CD4-positive, alpha-beta T cell treated with Interferon gamma for 1 hour (primary cell): ENCODE results near the gene TASL.
"Not testable (repeated sequence)": the region's sequence is repeated elsewhere in the genome, so short reads cannot be mapped to it uniquely, and the experiment has no call there.

Experiments used
- DNase-seq: peaks from one replicate; pipeline ENCODE4 v3.0.0-alpha.2; 2020

TASL gene

DNA sequence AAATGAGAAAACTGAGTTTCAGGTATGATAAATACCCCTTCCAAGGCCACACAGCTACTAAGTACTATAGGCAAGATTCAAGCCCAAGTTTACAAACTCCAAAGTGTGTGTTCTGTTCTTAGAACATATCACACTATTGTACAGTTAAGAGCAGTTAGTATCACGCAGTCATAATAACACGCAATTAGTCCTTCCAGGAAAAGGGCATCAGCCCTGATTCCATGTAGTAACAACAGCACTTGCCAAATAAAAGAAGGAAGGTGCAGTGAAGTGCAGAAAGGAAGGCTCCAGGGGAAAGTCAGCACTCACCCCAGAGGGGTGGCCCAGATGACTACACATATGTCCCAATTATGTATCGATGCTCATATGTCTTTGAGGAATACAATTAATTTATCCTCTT lies 4.4 kb downstream of the TASL start:
- DNase-seq, result no peak

DNA sequence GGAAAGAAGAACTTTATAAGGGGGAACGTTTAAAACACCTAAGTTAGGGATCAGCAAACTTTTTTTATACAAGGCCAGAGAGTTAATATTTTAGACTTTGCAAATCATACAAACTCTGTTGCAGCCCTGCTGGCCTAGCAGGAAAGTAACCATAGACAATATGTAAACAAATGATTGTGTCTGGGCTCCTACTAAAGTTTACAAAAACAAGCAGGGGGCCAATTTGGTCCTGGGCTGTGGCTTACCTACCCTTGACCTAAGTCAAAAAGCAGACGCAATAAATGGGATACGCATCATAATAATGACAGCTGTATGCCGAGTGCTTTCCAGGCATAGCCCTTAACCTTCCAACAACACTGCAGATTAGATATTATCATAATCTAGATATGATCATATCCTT lies 4.9 kb downstream of the TASL start:
- no peak for DNase-seq

DNA sequence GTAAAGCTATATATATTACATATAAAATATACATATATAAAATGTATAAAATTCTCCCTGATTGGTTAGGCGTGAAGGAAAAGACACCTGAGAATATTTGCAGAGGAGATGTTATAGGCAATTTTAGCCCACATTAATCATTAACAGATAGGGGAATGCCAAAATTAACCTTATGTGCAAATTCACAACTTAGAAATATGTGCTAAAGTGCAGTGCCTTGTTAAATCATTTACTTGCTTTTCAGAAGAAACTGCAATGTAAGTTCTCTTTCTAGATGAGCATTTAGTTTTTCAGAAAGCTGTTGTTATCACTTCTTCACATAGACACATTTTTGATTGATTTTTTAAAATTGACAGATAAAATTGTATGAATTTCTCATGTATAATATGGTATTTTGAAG lies 5.6 kb downstream of the TASL start:
- DNase-seq, result no peak

DNA sequence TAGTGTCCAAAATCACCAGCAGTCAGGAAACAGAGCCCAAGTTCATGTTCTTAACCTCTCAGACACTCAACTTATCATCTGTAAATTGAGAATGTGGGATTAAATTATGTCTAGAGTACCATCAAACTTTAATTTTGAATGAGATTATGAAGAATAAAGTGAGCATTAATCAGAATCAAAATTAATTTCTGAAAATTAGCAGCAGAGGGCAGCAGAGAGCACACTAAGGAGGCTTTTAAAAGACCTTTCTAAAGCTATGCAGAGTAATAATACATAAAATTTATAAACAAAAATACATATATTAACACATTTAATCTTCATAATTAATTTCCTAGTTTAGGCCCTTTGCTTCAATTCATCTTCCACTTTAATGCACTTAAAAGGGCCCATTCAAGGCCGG lies 7.1 kb downstream of the TASL start:
- no peak for DNase-seq

DNA sequence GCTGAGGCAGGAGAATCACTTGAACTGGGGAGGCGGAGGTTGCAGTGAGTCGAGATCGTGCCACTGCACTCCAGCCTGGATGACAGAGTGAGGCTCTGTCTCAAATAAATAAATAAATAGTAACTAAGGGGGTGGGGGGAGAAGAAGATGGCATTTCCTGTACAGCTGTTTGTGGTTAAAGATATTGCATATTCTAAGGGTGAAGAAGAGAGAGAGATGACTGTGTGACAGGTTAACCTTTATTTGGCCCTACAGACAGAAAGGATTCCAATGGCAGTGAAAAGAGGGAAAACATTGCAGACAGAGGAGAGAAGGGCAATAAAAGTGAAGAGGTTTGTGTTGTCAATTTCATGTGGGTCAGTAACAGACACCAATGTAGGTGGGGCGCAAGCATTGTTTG lies 9.4 kb downstream of the TASL start:
- peak; percentile 29 for DNase-seq

DNA sequence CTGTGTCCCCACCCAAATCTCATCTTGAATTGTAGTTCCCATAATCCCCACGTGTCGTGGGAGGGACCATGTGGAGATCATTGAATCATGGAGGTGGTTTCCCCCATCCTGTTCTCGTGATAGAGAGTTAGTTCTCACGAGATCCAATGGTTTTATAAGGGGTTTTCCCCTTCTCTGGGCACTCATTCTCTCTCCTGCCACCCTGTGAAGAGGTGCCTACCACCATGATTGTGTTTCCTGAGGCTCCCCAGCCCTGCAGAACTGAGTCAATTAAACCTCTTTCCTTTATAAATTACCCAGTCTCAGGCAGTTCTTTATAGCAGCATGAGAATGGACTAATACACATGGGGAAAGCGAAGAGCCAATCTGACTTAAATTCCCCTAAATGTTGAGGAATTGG lies 14.5 kb downstream of the TASL start:
- DNase-seq, result not testable (repeated sequence)

DNA sequence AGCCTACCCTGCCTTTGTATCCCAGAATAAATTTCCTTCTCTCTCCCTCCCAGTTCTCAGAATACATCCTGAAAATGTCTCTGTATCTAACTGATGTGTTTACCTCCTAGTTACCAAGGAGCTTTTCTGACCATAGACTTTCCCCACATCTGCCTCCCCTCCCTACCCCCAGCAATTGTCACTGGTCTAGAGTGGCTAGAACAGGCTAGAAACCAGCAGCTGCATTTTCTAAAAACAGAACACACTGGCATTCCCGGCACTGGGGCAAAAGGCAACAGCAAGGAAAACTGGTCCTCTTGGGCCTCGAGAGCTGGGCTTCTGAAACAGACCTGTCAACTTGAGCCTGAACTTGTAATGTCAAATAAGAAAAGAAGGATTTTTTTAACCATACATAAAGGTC lies 16.4 kb downstream of the TASL start:
- DNase-seq, result no peak

DNA sequence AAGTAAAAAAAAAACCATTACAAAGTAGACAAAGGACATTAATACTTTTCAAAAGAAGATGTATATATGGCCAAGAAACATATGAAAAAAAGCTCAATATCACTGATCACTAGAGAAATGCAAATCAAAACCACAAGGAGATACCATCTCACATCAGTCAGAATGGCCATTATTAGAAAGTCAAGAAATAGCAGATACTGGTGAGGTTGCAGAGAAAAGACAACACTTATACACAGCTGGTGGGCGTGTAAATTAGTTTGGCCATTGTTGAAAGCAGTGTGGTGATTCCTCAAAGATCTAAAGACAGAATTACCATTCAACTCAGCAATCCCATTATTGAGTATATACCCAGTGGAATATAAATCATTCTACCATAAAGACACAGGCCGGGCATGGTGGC lies 39.3 kb downstream of the TASL start:
- DNase-seq, result no peak

DNA sequence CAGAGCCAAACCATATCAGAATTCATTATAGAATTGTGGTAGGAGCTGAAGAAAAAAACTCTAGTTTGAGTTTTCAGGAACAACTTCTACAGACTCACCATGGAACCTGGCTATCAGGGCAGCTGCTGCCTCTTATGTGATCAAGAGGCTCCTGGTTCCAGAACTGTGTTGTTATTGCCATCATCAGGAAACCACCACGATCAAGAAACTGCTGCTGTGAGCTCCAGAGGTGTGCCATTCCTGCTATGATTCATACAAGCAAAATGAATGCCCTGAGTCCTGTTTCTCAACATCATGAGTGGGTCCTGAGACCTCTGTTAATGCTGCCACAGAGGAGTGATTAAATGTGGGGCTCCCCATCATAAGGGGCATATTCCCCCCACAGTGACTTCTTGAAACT lies 43.7 kb downstream of the TASL start:
- no peak for DNase-seq

DNA sequence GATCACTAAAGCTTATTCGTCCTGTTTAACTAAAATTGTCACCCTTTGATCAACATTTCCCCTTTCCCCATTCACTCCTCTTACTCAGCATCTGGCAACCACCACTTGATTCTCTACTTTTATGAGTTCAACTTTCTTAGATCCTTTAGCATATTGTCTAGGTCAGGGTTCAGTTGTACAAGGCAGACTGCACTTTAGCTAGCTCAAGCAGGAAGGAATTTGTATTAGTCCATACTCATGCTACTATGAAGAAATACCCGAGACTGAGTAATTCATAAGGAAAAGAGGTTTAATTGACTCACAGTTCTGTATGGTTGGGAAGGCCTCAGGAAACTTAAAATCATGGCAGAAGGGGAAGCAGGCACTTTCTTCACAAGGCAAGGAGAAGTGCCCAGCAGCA lies 44.3 kb downstream of the TASL start:
- no peak for DNase-seq

DNA sequence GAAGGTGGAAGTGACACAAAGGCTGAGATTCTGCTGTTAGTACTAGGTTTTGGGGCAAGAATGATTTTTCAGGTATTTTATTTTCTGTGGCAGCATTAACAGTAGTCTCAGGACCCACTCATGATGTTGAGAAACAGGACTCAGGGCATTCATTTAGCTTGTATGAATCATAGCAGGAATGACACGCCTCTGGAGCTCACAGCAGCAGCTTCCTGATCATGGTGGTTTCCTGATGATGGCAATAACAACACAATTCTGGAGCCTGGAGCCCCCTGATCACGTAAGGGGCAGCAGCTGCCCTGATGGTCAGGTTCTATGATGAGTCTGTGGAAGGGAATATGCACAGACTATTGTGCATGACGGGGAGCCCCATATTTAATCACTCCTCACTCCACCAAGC lies 47.0 kb downstream of the TASL start:
- DNase-seq, result no peak

DNA sequence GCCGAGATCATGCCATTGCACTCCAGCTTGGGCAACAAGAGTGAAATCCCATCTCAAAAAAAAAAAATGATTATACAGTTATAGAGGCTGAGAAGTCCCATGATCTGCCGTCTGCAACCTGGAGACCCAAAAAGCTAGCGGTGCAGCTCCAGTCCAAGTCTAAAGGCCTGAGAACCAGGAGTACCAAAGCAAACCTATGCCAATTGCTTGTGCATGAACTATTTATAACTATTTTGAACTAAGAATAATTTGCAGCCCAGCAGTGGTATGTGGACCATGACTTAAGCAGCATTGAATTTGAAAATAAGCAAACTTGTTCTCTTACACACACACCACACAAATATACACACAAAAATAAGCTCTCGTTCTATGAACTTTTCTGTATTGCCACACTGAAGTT lies 51.8 kb downstream of the TASL start:
- no peak for DNase-seq

DNA sequence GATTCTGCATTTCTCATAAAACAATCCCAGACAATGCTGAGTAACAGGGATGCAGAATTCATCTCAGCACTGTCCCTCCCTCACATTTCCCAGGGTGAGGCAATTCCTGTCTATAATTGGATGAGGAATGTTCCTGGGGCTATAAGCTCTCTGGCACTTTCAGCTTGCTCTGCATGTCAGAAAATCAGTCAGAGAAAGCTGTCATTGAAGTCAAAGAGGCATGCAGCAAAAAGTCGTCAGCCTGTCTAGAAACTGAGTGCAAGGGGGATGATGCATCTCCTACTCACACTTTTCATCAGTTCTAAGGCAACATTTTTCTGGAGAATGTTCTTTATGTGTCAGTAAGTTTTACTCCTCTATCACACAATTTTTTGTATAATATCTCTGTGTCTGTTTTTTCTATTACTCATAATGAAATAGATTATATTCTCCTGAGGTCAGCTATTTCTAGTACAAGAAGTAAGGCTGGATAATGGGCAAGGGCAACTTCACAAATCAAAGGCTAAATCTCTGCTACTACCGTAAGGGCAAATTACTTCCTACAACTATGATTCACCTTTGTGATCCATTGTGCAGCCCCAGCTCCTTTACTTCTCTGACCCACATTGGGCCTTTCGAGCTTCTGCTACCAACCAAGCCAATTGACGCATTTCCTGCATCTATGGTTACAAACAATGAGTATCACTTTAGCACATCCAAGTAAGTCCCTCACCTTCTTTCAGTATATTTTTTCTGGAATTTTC lies 56.0 kb downstream of the TASL start:
- DNase-seq, result no peak

DNA sequence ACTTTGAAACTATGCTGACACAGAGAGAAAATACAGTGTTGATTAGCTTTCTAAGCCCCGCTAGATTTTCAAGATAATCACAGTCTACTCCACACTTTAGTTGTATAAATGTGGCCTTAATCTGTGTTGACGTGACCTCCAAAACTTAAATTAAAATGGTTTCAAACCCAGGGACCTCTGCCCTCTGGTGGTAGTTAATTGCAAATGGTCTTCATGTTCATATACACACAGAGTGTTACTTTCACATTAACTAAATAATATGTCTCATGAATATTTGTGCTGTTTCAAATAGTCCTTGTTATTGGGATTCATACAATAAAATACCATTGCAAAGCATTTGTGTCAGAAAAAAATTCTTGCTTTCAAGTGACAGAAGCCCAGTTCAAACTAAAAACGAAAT lies 64.3 kb downstream of the TASL start:
- no peak for DNase-seq
